ENCODE measurements around the gene IL1B.

Gene IL1B

DNA sequence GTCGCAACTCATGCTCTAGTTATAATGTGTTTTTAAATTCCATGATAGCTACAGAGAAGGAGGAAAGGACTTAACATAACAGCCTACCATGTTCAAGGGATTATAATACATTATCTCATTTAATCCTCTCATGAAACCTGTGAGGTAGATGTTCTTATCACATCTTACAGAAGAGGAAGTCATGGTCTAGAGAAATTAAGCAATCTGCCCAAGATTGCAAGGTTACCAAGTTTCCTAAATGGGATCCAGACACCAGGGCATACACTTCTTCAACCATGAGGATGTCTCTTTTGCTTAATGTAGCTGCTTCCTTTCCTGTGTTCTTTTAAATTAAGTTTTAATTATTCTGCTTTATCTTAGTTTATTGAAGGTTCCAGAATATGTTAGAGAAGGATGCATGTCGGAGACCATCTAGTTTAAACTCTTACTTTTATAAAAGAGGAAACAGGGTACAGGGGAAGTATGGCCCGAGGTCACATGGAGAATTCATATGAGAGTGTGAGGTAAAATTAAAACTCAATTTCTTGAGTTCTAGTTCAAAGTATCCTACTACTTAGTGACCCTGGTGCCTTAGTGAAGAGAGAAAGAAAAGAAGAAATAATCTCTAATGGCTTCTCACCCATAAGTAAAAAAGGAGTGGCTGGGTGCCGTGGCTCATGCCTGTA is 48.7 kb downstream of the IL1B start:
- DNase-seq (ENCODE audit: low read depth), result no peak
- no peak overlapping the region for H3K4me3 ChIP-seq (ENCODE audit: low read length)
- no peak for TF ChIP-seq CTCF (conservative IDR thresholded peaks at IDR 0.05; ENCODE audit: low read length)

DNA sequence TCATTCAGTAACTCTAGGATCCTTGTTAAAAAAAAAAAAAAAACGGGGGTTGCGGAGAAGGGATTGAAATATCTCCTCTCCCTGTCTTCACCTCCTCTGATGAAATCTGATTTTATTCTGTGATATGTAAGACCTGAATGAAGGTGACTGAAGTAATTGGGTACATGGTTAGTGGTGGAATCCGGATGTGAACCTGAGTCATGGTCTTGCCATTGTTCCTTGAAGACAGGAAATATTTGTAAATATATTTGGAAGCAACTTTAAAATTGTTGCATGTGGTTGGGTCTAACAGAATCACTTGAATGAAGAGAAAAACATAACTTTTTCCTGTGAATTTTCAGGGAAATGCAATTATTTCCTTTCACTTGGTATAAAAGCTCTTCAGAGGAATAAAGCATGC is 49.3 kb downstream of the IL1B start:
- H3K4me3 ChIP-seq (ENCODE audit: low read length), result no peak overlapping the region
- TF ChIP-seq CTCF (conservative IDR thresholded peaks at IDR 0.05; ENCODE audit: low read length), result no peak
- DNase-seq (ENCODE audit: low read depth), result no peak

- TF ChIP-seq CTCF (conservative IDR thresholded peaks at IDR 0.05; ENCODE audit: low read length), result no peak
- peak; percentile 60 for DNase-seq (ENCODE audit: low read depth)
- H3K4me3 ChIP-seq (ENCODE audit: low read length), result peak within 1 kb of the TSS; percentile 8
Observed at GRCh38 chr2:112784199-112785189, 52.1 kb downstream of the IL1B start, which contains the start of gene IL1A. Gene IL1A, minus strand, starts transcription at chr2:112784493. Its CDS starts 723 bp downstream, at chr2:112783770.

- no peak for DNase-seq (ENCODE audit: low read depth)
- TF ChIP-seq CTCF (conservative IDR thresholded peaks at IDR 0.05; ENCODE audit: low read length), result no peak
- H3K4me3 ChIP-seq (ENCODE audit: low read length), result no peak overlapping the region
Observed at GRCh38 chr2:112783187-112783714, 53.3 kb downstream of the IL1B start.

GRCh38 chr2:112782234-112782799 is 54.3 kb downstream of the IL1B start:
- TF ChIP-seq CTCF (conservative IDR thresholded peaks at IDR 0.05; ENCODE audit: low read length), result no peak
- DNase-seq (ENCODE audit: low read depth), result no peak
- no peak overlapping the region for H3K4me3 ChIP-seq (ENCODE audit: low read length)

Data from AG10803 (cell line).